ENCODE measurements around the gene ABI1. TPM values are rescaled to one million over a fixed set of nuclear protein-coding genes. Genes with fewer than 3 reads are reported as not detected.

ABI1 gene
- total RNA-seq, 4 donors from 2014 or later: 29.9 to 54.5 (median 47.8) TPM

- no peaks in the 10 kb centered on the region for H3K9me3 ChIP-seq
- peak overlapping the region; percentile 65 to 97 (median 92) for H3K27ac ChIP-seq
- intact Hi-C loops (cut with DNase I; ENCODE audit: low total_unique reads): no loop called here
- TF ChIP-seq POLR2AphosphoS5 (IDR thresholded peaks at IDR 0.05) (no peak), CTCF (IDR thresholded peaks at IDR 0.05) (no peak), EP300 (IDR thresholded peaks at IDR 0.05; ENCODE audit: low read depth) (no peak), POLR2A (IDR thresholded peaks at IDR 0.05) (no peak)
- peaks cover 0 to 4% (median 0%) of the 10 kb centered on the region in 4 donors for H3K36me3 ChIP-seq
- H3K4me3 ChIP-seq: peak overlapping the region in 1 of 4 donors; percentile 20
- DNase-seq: no peak
- WGBS, 2 donors (ENCODE audit: low coverage in 1 of 2): 39 to 60% methylated on average over 3 to 4 of the region's 4 CpGs
- in situ Hi-C loops (cut with MboI; ENCODE audit: low pct_ligation_motif_present in 1 of 4, low pct_unique_long_range_greater_than_20kb in 1 of 4, low sequenced_read_pairs in 3 of 4): no loop called here
- peaks cover 4 to 52% (median 35%) of the 10 kb centered on the region in 4 donors for H3K4me1 ChIP-seq
- no peaks in the 10 kb centered on the region for H3K27me3 ChIP-seq
These were observed 159.7 kb downstream of the ABI1 start for GRCh38 chr10:26700884-26701630.

- in situ Hi-C loops (cut with MboI; ENCODE audit: low pct_ligation_motif_present in 1 of 4, low pct_unique_long_range_greater_than_20kb in 1 of 4, low sequenced_read_pairs in 3 of 4) (loop anchor here in 1 of 4 donors (25.0 kb wide), 1 partner anchor 362 kb away; no protein-coding TSS in a partner anchor), intact Hi-C loops (cut with DNase I; ENCODE audit: low total_unique reads) (no loop called here)
- Histone ChIP-seq H3K4me3 (no peak overlapping the region), H3K36me3 (no peaks in the 10 kb centered on the region), H3K27me3 (no peaks in the 10 kb centered on the region), H3K27ac (peak overlapping the region; percentile 61 to 97 (median 92)), H3K9me3 (no peaks in the 10 kb centered on the region), H3K4me1 (peaks cover 4 to 52% (median 35%) of the 10 kb centered on the region in 4 donors)
- 60 to 76% methylated on average over 1 to 7 of the region's 7 CpGs for WGBS, 2 donors (ENCODE audit: low coverage in 1 of 2)
- no peak for DNase-seq
- TF ChIP-seq POLR2A (IDR thresholded peaks at IDR 0.05): no peak
- TF ChIP-seq EP300 (IDR thresholded peaks at IDR 0.05; ENCODE audit: low read depth): no peak
- no peak for TF ChIP-seq POLR2AphosphoS5 (IDR thresholded peaks at IDR 0.05)
These were observed 161.1 kb downstream of the ABI1 start for GRCh38 chr10:26699631-26700030.

GRCh38 chr10:26698909-26699308 is 161.8 kb downstream of the ABI1 start:
- Histone ChIP-seq H3K4me1 (peaks cover 4 to 52% (median 35%) of the 10 kb centered on the region in 4 donors), H3K27ac (peak overlapping the region; percentile 90 to 97 (median 96)), H3K9me3 (no peaks in the 10 kb centered on the region), H3K4me3 (peak overlapping the region in 2 of 4 donors; percentile 86 to 97), H3K27me3 (no peaks in the 10 kb centered on the region), H3K36me3 (no peaks in the 10 kb centered on the region)
- in situ Hi-C loops (cut with MboI; ENCODE audit: low pct_ligation_motif_present in 1 of 4, low pct_unique_long_range_greater_than_20kb in 1 of 4, low sequenced_read_pairs in 3 of 4): loop anchor here in 1 of 4 donors (25.0 kb wide), 1 partner anchor 362 kb away; no protein-coding TSS in a partner anchor
- 56% methylated on average over 2 of the region's 2 CpGs; no CpG with 5 or more reads in 1 of the 2 donors for WGBS, 2 donors (ENCODE audit: low coverage in 1 of 2)
- no peak for DNase-seq
- no peak for TF ChIP-seq POLR2A (IDR thresholded peaks at IDR 0.05)
- TF ChIP-seq EP300 (IDR thresholded peaks at IDR 0.05; ENCODE audit: low read depth): no peak
- no peak for TF ChIP-seq CTCF (IDR thresholded peaks at IDR 0.05)
- TF ChIP-seq POLR2AphosphoS5 (IDR thresholded peaks at IDR 0.05): no peak
- intact Hi-C loops (cut with DNase I; ENCODE audit: low total_unique reads): no loop called here

GRCh38 chr10:26697922-26698608 is 162.7 kb downstream of the ABI1 start:
- H3K27ac ChIP-seq: peak overlapping the region; percentile 90 to 97 (median 96)
- intact Hi-C loops (cut with DNase I; ENCODE audit: low total_unique reads): no loop called here
- WGBS, 2 donors (ENCODE audit: low coverage in 1 of 2): 0 to 1% methylated on average over 11 to 42 of the region's 42 CpGs

More at GRCh38 chr10:26697922-26698608, 162.7 kb downstream of the ABI1 start:
- Histone ChIP-seq H3K27me3 (no peaks in the 10 kb centered on the region), H3K4me3 (peak overlapping the region; percentile 86 to 97 (median 94)), H3K4me1 (peaks cover 4 to 52% (median 35%) of the 10 kb centered on the region in 4 donors), H3K9me3 (no peaks in the 10 kb centered on the region), H3K36me3 (no peaks in the 10 kb centered on the region)
- in situ Hi-C loops (cut with MboI; ENCODE audit: low pct_ligation_motif_present in 1 of 4, low pct_unique_long_range_greater_than_20kb in 1 of 4, low sequenced_read_pairs in 3 of 4): loop anchor here in 1 of 4 donors (25.0 kb wide), 1 partner anchor 361 kb away; no protein-coding TSS in a partner anchor
- DNase-seq: no peak
- TF ChIP-seq EP300 (IDR thresholded peaks at IDR 0.05; ENCODE audit: low read depth): no peak
- no peak for TF ChIP-seq POLR2A (IDR thresholded peaks at IDR 0.05)
- TF ChIP-seq CTCF (IDR thresholded peaks at IDR 0.05): no peak

Data from transverse colon (tissue), 4 donors.